GM18517 (cell line): ENCODE data around the gene PCDH9.
"Not testable (repeated sequence)": the region's sequence is repeated elsewhere in the genome, so short reads cannot be mapped to it uniquely, and the experiment has no call there.

Source experiments
- ATAC-seq: cut with Tn5 transposase; IDR thresholded peaks from one replicate; pipeline ENCODE4 v1.9.1; 2021; ENCODE audit warnings: mild to moderate bottlenecking, moderate library complexity; ENCODE audit not compliant: unreplicated experiment

The PCDH9 gene

DNA sequence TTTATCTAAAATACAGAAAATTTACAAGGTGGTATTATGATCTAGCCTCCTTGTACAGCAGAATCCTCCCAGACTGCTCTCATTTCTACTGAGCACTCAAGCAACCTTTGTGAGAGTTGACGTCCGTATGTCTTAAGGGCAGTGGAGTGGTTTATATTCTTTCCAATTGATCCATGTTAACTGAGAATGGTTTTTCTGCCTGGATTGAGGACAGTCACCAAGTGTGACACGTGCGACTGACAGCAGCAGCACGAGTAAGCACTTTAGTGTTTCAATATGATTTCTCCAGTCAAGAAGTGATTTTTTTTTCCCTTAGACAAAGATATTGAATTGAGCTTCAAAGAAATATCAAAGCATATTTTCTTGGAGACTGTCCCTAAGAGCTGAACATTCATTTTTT lies 901.7 kb downstream of the PCDH9 start:
- no peak for ATAC-seq

DNA sequence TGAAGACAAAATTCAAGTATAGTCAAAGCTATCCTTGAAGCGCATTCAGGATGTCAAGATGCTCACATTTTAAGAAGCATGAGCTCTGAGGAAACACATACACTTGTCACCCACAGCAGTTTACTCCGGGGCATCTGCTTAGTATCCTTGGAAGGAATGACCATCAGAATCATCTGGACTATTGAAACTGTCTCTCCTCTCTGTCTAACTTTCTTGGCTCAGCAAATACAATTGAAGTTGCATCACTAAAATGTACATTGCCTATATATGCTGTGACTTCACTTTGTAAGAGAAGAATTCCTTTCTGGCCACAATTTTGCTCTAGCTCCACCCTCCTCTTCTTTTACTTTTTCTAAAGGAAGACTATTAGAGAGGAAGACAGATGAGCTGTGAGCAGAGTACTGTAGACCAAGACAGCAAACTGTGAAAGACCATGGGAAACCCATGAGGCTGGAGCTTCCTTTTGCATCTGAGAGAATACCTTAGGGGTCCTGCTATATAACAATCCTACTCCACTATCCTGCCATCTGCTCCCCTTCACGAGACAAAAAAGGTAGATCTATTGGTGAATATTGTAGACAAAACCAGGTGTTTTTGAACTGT lies 906.3 kb downstream of the PCDH9 start:
- ATAC-seq, result no peak

GRCh38 chr13:66322936-66323335 lies 907.2 kb downstream of the PCDH9 start:
- ATAC-seq, result no peak

DNA sequence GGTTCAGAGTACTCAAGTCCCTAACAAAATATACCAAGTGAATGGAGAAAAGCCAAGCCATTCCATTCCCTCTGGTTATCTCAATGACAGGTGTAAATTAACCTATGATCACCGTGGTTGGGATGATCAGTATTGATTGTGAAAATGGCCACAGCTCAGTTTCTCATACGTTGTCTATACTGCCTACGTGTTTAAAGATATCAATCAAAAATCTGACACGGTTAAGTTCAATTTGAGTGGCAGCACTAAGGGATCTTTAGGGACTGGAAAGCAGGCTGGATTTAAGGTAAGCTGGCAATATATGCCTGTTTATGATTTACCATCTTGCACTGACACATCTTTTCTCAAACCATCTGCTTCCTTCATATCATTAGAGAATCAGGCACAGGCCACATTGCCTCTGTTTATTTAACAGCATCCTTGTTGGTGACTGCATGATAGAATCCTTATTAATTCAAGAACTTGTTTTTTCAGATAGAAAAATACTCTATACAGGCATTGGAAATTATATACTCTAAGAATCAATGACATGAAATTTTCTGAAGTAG lies 907.9 kb downstream of the PCDH9 start:
- ATAC-seq, result no peak

GRCh38 chr13:66314911-66315310 lies 915.2 kb downstream of the PCDH9 start:
- ATAC-seq, result no peak

DNA sequence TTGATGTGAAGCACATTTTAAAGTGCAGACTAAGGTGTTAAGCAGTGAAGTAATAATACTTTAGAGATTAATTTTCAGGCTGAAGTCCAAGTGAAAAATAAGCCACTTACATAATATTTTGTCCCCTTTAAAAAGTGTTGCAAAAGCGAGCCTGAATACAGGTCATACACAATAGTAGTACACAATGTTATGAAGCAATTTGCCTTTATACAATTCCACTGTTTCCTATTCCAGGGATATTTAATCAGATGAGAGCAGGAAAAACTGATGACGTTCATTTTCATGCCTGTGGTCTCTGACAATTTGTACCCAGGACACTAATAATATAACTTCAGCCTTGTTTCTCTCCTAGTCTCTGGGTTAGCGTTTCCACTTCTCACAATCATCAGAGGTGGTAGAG lies 916.7 kb downstream of the PCDH9 start:
- no peak for ATAC-seq

GRCh38 chr13:66312312-66313087 lies 917.6 kb downstream of the PCDH9 start:
- ATAC-seq, result no peak

- no peak for ATAC-seq
Measured at GRCh38 chr13:66305961-66306617, 924.0 kb downstream of the PCDH9 start.

- no peak for ATAC-seq
Measured at GRCh38 chr13:66301482-66301881, 928.7 kb downstream of the PCDH9 start.

DNA sequence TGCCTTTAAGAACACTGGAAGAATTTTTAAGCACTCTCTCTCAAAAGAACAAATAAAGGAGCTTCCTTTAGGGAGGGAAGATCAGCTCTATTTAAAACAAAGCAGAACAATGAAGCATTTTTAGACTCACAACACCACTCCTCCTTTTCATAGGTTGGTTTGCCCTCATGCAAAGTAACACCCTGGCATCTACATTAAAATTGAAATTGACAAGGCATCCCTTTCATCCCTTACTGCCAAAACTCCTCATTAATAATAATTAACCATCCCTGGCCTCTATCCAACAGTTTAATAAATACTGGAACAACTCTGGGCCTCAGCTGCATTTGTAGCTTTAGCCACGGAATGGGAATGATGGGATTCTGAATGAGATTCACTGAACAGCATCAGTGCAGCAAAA lies 929.1 kb downstream of the PCDH9 start:
- ATAC-seq, result no peak

- no peak for ATAC-seq
Measured at GRCh38 chr13:66296875-66297274, 933.3 kb downstream of the PCDH9 start.

DNA sequence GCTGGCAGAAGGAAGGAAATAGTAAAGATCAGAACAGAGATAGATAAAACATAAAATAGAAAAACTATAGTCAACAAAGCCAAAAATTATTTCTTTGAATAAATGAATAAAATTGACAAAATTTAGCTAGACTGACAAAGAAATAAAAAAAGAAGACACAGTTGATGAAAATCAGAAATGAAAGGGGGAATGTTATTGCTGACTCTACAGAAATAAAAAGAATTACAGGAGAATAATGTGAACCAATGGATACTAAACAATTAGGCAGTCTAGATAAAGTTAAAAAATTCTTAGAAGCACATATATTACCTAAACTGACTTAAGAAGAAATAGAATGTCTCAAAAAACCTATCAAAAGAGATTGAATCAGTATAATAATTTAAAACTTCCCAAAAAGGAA lies 933.8 kb downstream of the PCDH9 start:
- ATAC-seq, result no peak

GRCh38 chr13:66286806-66287205 lies 943.3 kb downstream of the PCDH9 start:
- ATAC-seq, result not testable (repeated sequence)

DNA sequence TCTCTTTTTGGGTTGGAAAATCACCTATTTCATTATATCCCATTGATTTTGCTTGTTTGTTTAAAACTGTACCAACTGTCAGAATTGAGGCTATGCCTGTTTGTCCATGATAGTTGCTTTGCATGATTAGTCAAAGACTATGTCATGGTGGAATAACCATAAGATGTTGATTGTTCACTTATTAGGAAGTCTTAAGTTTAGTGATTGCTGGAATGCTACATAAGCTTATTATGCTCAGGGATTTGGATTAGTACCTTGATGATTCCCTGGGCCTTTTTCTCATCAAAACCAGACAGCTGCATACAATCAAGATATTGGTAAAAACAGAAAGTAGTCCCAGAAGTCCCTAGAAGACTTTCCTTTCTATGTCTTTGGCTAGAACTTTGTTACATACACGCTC lies 954.7 kb downstream of the PCDH9 start:
- ATAC-seq, result no peak

DNA sequence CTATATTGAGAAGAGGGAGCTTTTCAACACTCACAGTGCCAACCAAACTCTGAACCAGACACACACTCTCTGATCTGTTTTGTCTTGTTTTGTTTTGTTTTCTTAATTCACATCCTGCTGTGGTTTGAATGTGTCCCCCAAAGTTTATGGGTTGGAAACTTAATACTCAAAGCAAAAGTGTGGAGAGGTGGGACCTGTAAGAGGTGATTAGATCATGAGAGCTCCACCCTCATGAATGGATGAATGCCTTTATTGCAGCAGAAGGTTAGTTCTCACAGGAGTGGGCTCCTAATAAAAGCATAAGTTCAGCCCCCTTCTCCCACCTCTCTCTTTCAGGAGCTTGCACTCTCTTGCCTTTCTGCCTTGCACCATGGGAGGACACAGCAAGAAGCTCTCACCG lies 957.1 kb downstream of the PCDH9 start:
- ATAC-seq, result no peak

DNA sequence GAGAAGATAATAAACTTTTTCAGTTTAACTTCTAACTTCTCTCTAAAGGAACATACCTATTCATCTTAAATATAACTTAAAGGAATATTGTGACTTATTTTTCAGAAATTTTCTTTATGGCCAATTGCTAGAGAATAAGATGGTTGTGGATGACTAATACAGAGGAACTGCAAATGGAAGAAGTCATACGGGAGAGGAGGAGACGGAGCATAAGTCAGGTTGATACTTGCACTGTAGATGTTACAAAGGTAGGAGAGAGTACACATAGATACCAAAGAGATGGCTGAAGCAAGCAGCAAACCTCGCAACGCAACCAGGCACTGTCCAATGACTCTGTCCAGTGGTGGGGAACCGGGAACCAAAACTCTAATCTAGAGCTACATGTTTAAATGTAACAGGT lies 963.4 kb downstream of the PCDH9 start:
- no peak for ATAC-seq

- ATAC-seq, result no peak
Measured at GRCh38 chr13:66266348-66266747, 963.8 kb downstream of the PCDH9 start.

DNA sequence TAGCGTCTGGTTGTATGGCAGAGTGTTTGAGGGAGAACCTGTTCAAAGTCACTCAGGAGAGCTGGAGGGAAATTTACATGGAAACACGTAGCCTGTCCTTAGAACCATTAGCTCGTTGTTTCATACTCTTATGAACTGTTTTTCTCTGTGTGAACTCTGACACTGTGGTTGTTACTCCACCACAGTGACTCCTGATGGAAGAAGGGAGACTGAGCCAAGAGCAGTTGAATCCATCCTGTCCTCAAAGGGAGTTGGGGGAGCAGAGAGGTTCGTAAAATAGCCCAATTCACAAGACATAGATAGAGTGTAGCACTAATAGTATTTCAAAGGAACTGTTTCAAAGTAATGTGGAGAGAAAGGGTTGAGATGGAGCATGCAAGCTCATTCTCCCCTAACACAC lies 964.8 kb downstream of the PCDH9 start:
- ATAC-seq, result no peak

DNA sequence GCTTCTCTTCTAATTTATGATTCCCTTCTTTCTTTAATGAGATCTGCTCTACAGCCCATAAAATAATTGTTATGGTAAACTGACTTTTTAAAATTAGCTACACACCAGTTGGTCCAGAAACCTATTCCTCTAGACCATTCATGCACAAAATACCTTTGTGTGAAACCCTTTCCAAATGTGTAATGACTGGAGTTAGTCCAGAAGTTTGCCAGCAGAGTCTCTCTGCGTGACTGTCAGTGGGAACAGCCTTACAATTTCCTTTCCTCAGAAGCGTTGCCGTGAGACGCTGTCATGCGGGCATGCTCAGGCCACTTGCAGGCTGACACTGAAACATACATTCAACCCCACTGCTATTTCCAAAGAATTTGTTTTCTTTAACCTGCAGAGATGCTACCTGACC lies 965.2 kb downstream of the PCDH9 start:
- ATAC-seq, result no peak

DNA sequence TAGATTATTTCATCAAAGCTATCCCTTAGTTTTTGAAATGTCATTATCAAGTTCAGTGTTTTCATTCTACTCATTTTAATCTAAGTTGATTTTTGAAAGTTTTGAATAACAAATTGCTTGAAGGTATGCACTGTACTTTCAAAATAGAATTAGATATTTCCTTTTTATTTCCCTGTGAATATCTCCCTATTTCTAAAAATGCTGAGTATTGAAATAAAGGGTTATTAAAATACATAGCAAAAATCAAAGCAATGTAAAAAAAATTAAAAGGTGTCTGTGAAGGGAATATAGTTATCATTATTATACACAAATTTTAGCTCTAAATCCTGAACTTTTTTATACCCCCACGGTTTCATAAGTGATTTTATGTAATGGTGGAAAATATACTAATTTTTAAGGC lies 967.8 kb downstream of the PCDH9 start:
- no peak for ATAC-seq

- not testable (repeated sequence) for ATAC-seq
Measured at GRCh38 chr13:66259426-66259825, 970.7 kb downstream of the PCDH9 start.
